Measurements from ENCODE around the gene GALR3. TPM values are rescaled to one million over a fixed set of nuclear protein-coding genes. Genes with fewer than 3 reads are reported as not detected.

GALR3 gene
- polyA plus RNA-seq, 3 donors = not detected

DNA sequence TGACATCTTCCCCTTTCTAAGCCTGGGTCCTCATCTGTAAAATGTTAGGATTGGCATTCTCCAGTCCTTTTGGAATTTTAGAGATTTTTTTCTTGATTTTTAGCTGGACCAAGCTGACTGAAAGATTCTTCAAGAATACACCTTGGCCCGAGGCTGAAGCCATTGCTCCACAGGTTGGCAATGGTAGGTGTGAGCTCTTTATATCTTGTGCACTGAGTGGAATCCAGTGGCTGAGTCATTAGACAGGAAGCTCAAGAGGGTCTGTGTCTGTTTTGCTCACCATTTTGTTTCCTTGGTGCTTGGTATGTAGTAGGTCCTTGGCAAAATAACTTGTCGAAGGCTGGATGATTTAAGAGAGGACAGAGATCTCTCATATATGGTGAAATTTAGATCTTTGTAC, 32.3 kb downstream of the GALR3 start:
- DNase-seq (ENCODE audit: low read depth in 3 of 3, low spot score in 2 of 3) = no peak

- no peak for DNase-seq (ENCODE audit: low read depth in 3 of 3, low spot score in 2 of 3)
These were observed 37.7 kb downstream of the GALR3 start for GRCh38 chr22:37860796-37861421.

GRCh38 chr22:37862570-37863325, 39.6 kb downstream of the GALR3 start:
- no peak for DNase-seq (ENCODE audit: low read depth in 3 of 3, low spot score in 2 of 3)

GRCh38 chr22:37865510-37865909, 42.3 kb downstream of the GALR3 start:
- no peak for DNase-seq (ENCODE audit: low read depth in 3 of 3, low spot score in 2 of 3)

- DNase-seq (ENCODE audit: low read depth in 3 of 3, low spot score in 2 of 3) = no peak
These were observed 47.1 kb downstream of the GALR3 start for GRCh38 chr22:37870273-37870672.

Other genes with a start within 250 kb of the GALR3 start
- gene LGALS2, start 243.3 kb upstream of the GALR3 start, polyA plus RNA-seq (ENCODE audit: insufficient read length in 3 of 3) = 10 to 100 TPM; 36.0 to 40.6 (median 39.5) TPM
- gene GGA1, start 214.5 kb upstream of the GALR3 start, polyA plus RNA-seq (ENCODE audit: insufficient read length in 3 of 3) = 10 to 100 TPM; 37.6 to 44.5 (median 38.9) TPM
- gene SH3BP1, start 183.7 kb upstream of the GALR3 start, polyA plus RNA-seq (ENCODE audit: insufficient read length in 3 of 3) = 10 to 100 TPM; 19.7 to 26.6 (median 21.1) TPM
- 10 to 100 TPM; 16.4 to 17.7 (median 16.8) TPM for gene PDXP, start 164.7 kb upstream of the GALR3 start, polyA plus RNA-seq (ENCODE audit: insufficient read length in 3 of 3)
- gene LGALS1, start 147.7 kb upstream of the GALR3 start, polyA plus RNA-seq (ENCODE audit: insufficient read length in 3 of 3) = 100 to 1,000 TPM; 308 to 363 (median 348) TPM
- 10 to 100 TPM; 17.4 to 17.8 (median 17.8) TPM for gene NOL12, start 137.0 kb upstream of the GALR3 start, polyA plus RNA-seq (ENCODE audit: insufficient read length in 3 of 3)
- 10 to 100 TPM; 55.9 to 67.6 (median 59.4) TPM for gene TRIOBP, start 126.3 kb upstream of the GALR3 start, polyA plus RNA-seq (ENCODE audit: insufficient read length in 3 of 3)
- 10 to 100 TPM; 12.4 to 14.3 (median 12.6) TPM for gene GCAT, start 15.4 kb upstream of the GALR3 start, polyA plus RNA-seq (ENCODE audit: insufficient read length in 3 of 3)
- 10 to 100 TPM; 22.7 to 27.1 (median 26.4) TPM for gene ANKRD54, start 21.0 kb downstream of the GALR3 start, polyA plus RNA-seq (ENCODE audit: insufficient read length in 3 of 3)
- 1,000 to 10,000 TPM; 1,125 to 1,137 (median 1,131) TPM for gene EIF3L, start 26.0 kb downstream of the GALR3 start, polyA plus RNA-seq (ENCODE audit: insufficient read length in 3 of 3)
- gene MICALL1, start 82.9 kb downstream of the GALR3 start, polyA plus RNA-seq (ENCODE audit: insufficient read length in 3 of 3) = 10 to 100 TPM; 24.4 to 28.9 (median 27.2) TPM
- 1 to 10 TPM; 5.8 to 6.5 (median 5.9) TPM for gene C22orf23, start 130.2 kb downstream of the GALR3 start, polyA plus RNA-seq (ENCODE audit: insufficient read length in 3 of 3)
- gene POLR2F, start 130.3 kb downstream of the GALR3 start, polyA plus RNA-seq (ENCODE audit: insufficient read length in 3 of 3) = 10 to 100 TPM; 66.2 to 78.4 (median 72.5) TPM
- under 1 TPM; 0.46 to 0.86 (median 0.62) TPM for gene SOX10, start 161.2 kb downstream of the GALR3 start, polyA plus RNA-seq (ENCODE audit: insufficient read length in 3 of 3)
- 10 to 100 TPM; 26.6 to 32.0 (median 28.1) TPM for gene PICK1, start 234.0 kb downstream of the GALR3 start, polyA plus RNA-seq (ENCODE audit: insufficient read length in 3 of 3)

Data from right renal cortex interstitium (tissue), 3 donors.